GM23248 (cell line): ENCODE measurements around the gene MYBPC1.

Experiments used
- EZH2 ChIP-seq: fragments of 200-600 bp; sonication (generic); IDR thresholded peaks from 2 replicates; pipeline ENCODE4 v1.6.1; 2018; ENCODE audit warnings: antibody characterized with exemption, mild to moderate bottlenecking; ENCODE audit not compliant: insufficient read depth, poor library complexity, severe bottlenecking
- EZH2phosphoT487 ChIP-seq: fragments of 200-600 bp; sonication (generic); IDR thresholded peaks from 2 replicates; pipeline ENCODE4 v1.6.1; 2018; ENCODE audit warnings: antibody characterized with exemption, moderate library complexity, mild to moderate bottlenecking, low read depth; ENCODE audit not compliant: insufficient read depth

DNA sequence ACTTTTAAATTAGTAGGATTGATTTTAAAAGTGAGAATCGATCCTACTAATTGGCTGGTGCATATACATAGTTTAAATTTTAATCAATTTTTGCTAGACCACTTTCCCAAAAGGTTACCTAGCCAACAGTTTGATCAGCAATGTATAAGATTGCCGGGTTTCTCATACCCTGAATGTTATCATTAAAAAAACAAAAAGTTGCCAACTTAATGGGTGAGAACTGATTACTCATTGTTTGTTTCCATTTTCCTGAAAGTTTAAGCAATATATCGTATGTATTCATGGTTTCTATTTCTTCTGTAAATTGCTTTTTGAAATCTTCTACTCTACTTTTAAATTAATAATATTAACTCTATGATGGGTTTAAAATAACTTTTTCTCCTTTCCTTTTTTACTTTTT lies 4.4 kb upstream of the MYBPC1 start:
- TF ChIP-seq EZH2: no peak
- TF ChIP-seq EZH2phosphoT487: no peak
